Suprapubic skin (tissue), 4 donors: ENCODE data around the gene ST6GALNAC6. TPM values are rescaled to one million over a fixed set of nuclear protein-coding genes. Genes with fewer than 3 reads are reported as not detected.

Experiments
- DNase-seq, 2 donors: peaks; one replicate each; pipeline ENCODE4 v3.0.0-alpha.2; 2019; ENCODE audit warnings: low spot score in 2 of 2
- H3K27ac ChIP-seq: fragments of 200-600 bp; sonication (generic); one replicate; pipeline ENCODE4 v1.5.1; 2019
- H3K27me3 ChIP-seq: fragments of 200-600 bp; sonication (generic); one replicate; pipeline ENCODE4 v1.5.1; 2019
- H3K36me3 ChIP-seq: fragments of 200-600 bp; sonication (generic); one replicate; pipeline ENCODE4 v1.5.1; 2019
- H3K4me1 ChIP-seq: fragments of 200-600 bp; sonication (generic); one replicate; pipeline ENCODE4 v1.5.1; 2019
- H3K4me3 ChIP-seq: fragments of 200-600 bp; sonication (generic); one replicate; pipeline ENCODE4 v1.5.1; 2019; ENCODE audit warnings: mild to moderate bottlenecking
- H3K9me3 ChIP-seq: fragments of 200-600 bp; sonication (generic); one replicate; pipeline ENCODE4 v1.5.1; 2019
- EP300 ChIP-seq: sonication (generic); formaldehyde crosslinking; IDR thresholded peaks from one replicate; pipeline ENCODE4 v1.6.1; 2017; ENCODE audit warnings: antibody characterized with exemption
- POLR2A ChIP-seq, 2 donors: fragments of 450-650 bp; IDR thresholded peaks; one replicate each; pipeline ENCODE4 v1.6.1; 2017; ENCODE audit warnings: antibody characterized with exemption in 2 of 2, mild to moderate bottlenecking in 2 of 2, moderate library complexity in 2 of 2
- POLR2AphosphoS5 ChIP-seq, 3 donors: sonication (generic); formaldehyde crosslinking; IDR thresholded peaks; one replicate each; pipeline ENCODE4 v1.6.1; 2017; ENCODE audit warnings: antibody characterized with exemption in 3 of 3
- WGBS: methylation state at CpG from one replicate; pipeline ENCODE4 v1.1.5; 2018; 5-methylcytosine and 5-hydroxymethylcytosine counted together
- total RNA-seq, 4 donors: library from RNA; depleted of rRNA; stranded (reverse); fragments of >200 nt; gene quantifications; one replicate each; pipeline ENCODE4 v1.1.0, GENCODE V29; 2016
- TF ChIP-seq, protein P1 (sequence below), 2 donors: fragments of 200-600 bp in 1 of 2; fragments of 450-650 bp in 1 of 2; sonication (generic) in 1 of 2; IDR thresholded peaks; one replicate each; pipeline ENCODE4 v1.5.1; 2016 to 2019; ENCODE audit warnings: antibody characterized with exemption in 2 of 2, mild to moderate bottlenecking in 1 of 2, moderate library complexity in 1 of 2

Gene ST6GALNAC6
- total RNA-seq, 4 donors from 2014 or later, result 41.6 to 50.5 (median 47.0) TPM

DNA sequence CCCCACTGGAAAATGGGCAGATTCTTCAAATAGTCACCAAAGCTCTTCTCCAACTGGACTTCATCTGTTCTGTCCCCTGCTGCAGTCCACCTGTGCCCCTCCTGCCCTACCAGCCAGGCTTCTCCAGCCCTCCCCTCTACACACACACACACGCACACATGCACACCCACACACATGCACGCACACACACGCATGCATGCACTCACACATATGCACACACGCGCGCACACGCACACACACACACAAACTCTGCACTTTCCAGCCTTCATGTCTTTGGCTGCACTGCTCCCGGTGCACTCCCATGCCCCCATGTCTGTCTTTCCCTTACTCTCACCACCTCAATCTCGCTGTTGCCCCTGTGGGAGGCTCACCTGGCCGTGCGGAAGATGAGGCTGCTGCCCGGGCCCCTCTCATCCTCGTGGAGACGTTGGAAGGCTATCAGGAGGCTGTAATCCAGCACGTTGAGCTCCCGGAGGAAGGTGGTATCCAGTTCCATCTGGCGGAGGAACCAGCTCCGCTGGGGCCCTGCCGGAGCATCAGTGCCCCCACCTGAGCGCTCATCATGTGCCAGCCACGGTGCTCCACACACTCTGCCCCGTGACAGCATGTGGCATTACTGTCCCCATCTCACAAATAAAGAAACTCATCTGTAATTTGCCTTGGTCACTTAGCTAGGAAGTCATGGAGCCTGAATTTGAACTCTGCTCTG lies 25.5 kb upstream of the ST6GALNAC6 start:
- H3K27ac ChIP-seq, result no peak overlapping the region
- TF ChIP-seq, protein P1, sequence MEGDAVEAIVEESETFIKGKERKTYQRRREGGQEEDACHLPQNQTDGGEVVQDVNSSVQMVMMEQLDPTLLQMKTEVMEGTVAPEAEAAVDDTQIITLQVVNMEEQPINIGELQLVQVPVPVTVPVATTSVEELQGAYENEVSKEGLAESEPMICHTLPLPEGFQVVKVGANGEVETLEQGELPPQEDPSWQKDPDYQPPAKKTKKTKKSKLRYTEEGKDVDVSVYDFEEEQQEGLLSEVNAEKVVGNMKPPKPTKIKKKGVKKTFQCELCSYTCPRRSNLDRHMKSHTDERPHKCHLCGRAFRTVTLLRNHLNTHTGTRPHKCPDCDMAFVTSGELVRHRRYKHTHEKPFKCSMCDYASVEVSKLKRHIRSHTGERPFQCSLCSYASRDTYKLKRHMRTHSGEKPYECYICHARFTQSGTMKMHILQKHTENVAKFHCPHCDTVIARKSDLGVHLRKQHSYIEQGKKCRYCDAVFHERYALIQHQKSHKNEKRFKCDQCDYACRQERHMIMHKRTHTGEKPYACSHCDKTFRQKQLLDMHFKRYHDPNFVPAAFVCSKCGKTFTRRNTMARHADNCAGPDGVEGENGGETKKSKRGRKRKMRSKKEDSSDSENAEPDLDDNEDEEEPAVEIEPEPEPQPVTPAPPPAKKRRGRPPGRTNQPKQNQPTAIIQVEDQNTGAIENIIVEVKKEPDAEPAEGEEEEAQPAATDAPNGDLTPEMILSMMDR (IDR thresholded peaks at IDR 0.05), result no peak
- TF ChIP-seq POLR2A (IDR thresholded peaks at IDR 0.05) (no peak), EP300 (no peak), POLR2AphosphoS5 (IDR thresholded peaks at IDR 0.05) (no peak)
- 83% methylated on average over 22 of the region's 22 CpGs for WGBS
- H3K36me3 ChIP-seq, result no peaks in the 10 kb centered on the region
- peaks cover 53% of the 10 kb centered on the region for H3K4me1 ChIP-seq
- peaks cover 3% of the 10 kb centered on the region for H3K27me3 ChIP-seq
- H3K4me3 ChIP-seq, result no peak overlapping the region
- H3K9me3 ChIP-seq, result no peaks in the 10 kb centered on the region
- no peak for DNase-seq

GRCh38 chr9:127923771-127924170 lies 24.4 kb upstream of the ST6GALNAC6 start:
- Histone ChIP-seq H3K27ac (no peak overlapping the region), H3K4me1 (peaks cover 56% of the 10 kb centered on the region), H3K4me3 (no peak overlapping the region), H3K9me3 (no peaks in the 10 kb centered on the region), H3K36me3 (no peaks in the 10 kb centered on the region), H3K27me3 (peaks cover 3% of the 10 kb centered on the region)
- WGBS, result 75% methylated on average over 8 of the region's 8 CpGs
- no peak for TF ChIP-seq EP300
- TF ChIP-seq, protein P1 (IDR thresholded peaks at IDR 0.05), result no peak
- no peak for TF ChIP-seq POLR2A (IDR thresholded peaks at IDR 0.05)
- TF ChIP-seq POLR2AphosphoS5 (IDR thresholded peaks at IDR 0.05), result no peak
- DNase-seq, result no peak

DNA sequence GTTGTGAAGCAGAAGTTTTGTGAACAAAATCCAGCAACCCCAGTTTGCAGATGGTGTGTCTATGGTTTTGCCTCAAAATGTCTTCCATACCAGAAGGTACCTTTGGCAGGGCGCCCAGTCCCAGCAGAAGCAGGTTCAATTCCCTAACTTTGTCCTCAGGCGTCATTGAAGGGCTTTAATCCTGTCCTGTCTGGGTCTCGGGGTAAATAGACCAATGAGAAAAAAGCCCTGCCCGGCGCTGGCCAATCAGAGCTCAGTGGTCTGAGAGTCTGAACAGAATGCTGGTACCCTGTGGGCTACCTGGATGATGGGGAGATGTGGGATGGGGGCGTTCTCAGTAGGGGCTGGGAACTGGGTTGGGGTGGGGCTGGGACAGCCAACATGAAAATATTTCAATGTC lies 23.6 kb upstream of the ST6GALNAC6 start:
- Histone ChIP-seq H3K4me3 (no peak overlapping the region), H3K36me3 (no peaks in the 10 kb centered on the region), H3K4me1 (peaks cover 56% of the 10 kb centered on the region), H3K27me3 (peaks cover 3% of the 10 kb centered on the region), H3K27ac (no peak overlapping the region), H3K9me3 (no peaks in the 10 kb centered on the region)
- no peak for DNase-seq
- TF ChIP-seq EP300 (no peak), POLR2AphosphoS5 (IDR thresholded peaks at IDR 0.05) (no peak), POLR2A (IDR thresholded peaks at IDR 0.05) (no peak)
- TF ChIP-seq, protein P1 (IDR thresholded peaks at IDR 0.05), result no peak
- 74% methylated on average over 6 of the region's 6 CpGs for WGBS

DNA sequence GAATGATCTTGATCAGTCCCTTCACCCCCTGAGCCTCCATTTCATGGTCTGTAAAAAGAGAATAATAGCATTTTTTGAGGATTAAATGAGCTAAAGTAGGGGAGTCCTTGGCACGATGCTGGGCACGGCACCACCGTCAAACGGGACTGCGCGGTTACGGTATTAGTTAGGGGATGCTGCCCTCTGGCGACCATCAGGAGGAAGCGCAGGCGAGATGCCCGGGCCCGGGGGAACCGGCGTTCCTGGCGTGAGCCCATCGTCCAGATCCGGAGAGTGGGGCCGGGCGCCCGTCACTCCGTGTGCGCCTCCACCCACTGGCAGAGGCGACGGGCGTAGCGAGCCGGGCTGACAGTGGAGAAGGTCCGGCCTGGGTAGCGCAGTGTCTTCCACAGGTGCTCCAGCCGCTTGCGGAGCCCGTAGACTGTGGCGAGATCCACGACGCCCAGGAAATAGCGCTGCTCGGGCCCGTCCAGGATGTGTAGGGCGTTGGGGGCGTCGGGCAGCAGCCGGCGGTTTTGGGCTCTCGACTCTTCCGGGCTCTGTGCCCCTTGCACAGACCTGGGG lies 22.2 kb upstream of the ST6GALNAC6 start:
- Histone ChIP-seq H3K4me3 (peak overlapping the region; percentile 22), H3K36me3 (no peaks in the 10 kb centered on the region), H3K9me3 (no peaks in the 10 kb centered on the region), H3K27ac (no peak overlapping the region), H3K4me1 (peaks cover 56% of the 10 kb centered on the region), H3K27me3 (peaks cover 3% of the 10 kb centered on the region)
- DNase-seq, result peak in 1 of 2 donors; percentile 90
- WGBS, result 3% methylated on average over 19 of the region's 45 CpGs
- TF ChIP-seq, protein P1 (IDR thresholded peaks at IDR 0.05), result peak; percentile 92 to 94
- no peak for TF ChIP-seq POLR2A (IDR thresholded peaks at IDR 0.05)
- TF ChIP-seq POLR2AphosphoS5 (IDR thresholded peaks at IDR 0.05), result peak in 1 of 3 donors; percentile 28
- no peak for TF ChIP-seq EP300

- H3K4me1 ChIP-seq, result peaks cover 63% of the 10 kb centered on the region
- DNase-seq, result no peak
These were observed 21.4 kb upstream of the ST6GALNAC6 start for GRCh38 chr9:127920794-127921193.

More at GRCh38 chr9:127920794-127921193, 21.4 kb upstream of the ST6GALNAC6 start:
- Histone ChIP-seq H3K27me3 (no peaks in the 10 kb centered on the region), H3K36me3 (no peaks in the 10 kb centered on the region), H3K27ac (no peak overlapping the region), H3K9me3 (no peaks in the 10 kb centered on the region), H3K4me3 (no peak overlapping the region)
- 67% methylated on average over 7 of the region's 7 CpGs for WGBS
- TF ChIP-seq EP300, result no peak
- no peak for TF ChIP-seq POLR2A (IDR thresholded peaks at IDR 0.05)
- TF ChIP-seq, protein P1 (IDR thresholded peaks at IDR 0.05), result no peak
- TF ChIP-seq POLR2AphosphoS5 (IDR thresholded peaks at IDR 0.05), result no peak
